ENCODE results near the gene PTPN1.
"Not testable (repeated sequence)": the region's sequence is repeated elsewhere in the genome, so short reads cannot be mapped to it uniquely, and the experiment has no call there.

The PTPN1 gene

DNA sequence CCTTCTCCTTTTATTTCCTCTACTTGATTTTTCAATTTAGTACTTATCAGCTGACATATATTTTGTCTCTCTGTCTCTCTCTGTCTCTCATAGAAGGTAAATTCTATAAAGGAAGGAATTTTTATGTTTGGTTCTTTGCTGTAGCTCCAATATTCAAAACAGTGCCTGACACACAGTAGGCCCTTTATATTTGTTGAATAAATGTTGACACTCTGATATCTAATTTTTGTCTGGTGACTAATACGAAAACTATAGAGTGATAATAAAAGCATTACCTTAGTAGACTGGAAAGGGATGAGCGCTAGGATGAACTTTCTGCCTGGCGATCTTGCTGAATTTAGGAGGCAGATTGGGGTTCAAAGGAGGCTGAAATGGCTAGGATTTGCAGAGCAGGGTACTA is 42.8 kb downstream of the PTPN1 start:
- DNase-seq (ENCODE audit: extremely low read depth in 1 of 2, low read depth in 1 of 2), result no peak

DNA sequence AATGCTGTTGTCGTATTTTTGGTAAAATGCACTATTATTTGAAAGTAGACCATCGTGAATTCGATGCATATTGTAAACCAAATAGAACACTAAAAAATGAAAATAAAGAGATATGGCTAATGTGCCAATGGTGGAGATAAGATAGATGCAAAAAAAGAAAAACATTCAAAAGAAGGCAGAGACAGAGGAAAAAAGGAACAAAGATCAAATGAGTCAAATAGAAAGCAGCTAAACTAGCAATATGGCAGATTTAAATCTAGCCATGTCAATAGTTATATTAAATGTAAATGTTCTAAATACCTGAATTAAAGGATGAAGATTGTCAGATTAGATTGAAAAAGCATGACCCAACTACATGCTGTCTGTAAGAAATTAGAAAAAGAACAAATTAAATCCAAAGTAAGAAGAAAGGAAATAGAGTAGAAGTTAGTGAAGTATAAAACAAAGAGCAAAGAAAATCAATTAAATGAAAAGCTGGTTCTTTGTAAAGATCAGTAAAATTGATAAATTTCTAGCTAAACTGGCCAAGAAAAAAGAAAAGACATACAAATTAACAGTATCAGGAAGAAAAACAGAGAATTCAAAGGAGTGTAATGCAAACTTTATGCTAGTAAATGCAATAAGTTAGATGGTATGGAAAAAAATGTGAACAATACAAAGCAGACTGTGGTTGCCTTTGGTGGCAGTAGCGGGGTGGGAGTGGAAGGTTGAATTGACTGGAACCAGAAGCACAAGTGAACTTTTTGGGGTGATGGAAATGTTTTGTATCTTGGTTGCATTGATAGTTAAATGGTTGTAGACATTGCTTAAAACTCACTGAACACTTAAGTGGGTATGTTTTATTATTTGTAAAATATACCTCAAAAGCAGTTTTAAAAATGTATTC is 44.8 kb downstream of the PTPN1 start:
- DNase-seq (ENCODE audit: extremely low read depth in 1 of 2, low read depth in 1 of 2), result no peak

DNA sequence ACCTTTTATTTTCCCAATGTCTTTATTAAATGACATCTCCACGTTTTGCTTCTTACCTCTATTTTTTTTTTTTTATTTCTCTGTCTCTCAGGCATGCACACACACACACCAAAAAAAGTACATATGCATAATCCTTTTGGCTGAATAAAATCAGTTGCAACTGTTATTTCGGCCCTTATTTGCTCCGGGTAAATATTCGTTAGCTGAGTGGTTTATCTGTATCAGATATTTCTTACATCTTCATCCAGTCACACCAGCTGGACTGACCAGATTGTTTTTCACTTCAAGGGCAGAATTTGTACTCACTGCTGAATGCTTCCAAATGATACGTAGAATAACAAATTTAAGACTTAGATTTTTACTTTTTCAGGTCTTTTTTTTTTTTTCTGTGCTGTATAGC is 45.5 kb downstream of the PTPN1 start:
- DNase-seq (ENCODE audit: extremely low read depth in 1 of 2, low read depth in 1 of 2), result no peak

- DNase-seq (ENCODE audit: extremely low read depth in 1 of 2, low read depth in 1 of 2), result no peak
These were observed 47.5 kb downstream of the PTPN1 start for GRCh38 chr20:50557549-50558134.

DNA sequence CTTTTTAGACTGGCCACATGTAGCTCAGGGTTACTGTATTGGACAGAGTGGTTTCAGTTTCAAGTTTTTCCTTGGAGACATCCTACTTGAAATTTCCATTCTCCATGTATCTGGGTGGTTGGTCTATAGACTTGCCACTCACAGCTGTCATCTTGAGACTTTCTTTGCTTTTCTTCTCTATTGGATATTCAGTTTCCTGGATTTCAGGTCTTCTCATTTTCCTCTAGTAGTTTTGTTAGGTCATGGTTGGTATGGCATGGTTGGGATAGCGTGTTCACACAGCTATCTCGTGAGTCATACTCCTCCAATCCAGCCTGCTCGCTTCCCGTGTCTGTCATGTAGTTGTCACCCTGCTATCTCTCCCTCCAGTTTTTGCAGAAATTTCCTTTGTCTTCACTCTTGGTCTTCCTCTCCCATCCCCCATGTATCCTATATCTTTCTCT is 48.3 kb downstream of the PTPN1 start:
- no peak for DNase-seq (ENCODE audit: extremely low read depth in 1 of 2, low read depth in 1 of 2)

- no peak for DNase-seq (ENCODE audit: extremely low read depth in 1 of 2, low read depth in 1 of 2)
These were observed 49.0 kb downstream of the PTPN1 start for GRCh38 chr20:50559149-50559548.

DNA sequence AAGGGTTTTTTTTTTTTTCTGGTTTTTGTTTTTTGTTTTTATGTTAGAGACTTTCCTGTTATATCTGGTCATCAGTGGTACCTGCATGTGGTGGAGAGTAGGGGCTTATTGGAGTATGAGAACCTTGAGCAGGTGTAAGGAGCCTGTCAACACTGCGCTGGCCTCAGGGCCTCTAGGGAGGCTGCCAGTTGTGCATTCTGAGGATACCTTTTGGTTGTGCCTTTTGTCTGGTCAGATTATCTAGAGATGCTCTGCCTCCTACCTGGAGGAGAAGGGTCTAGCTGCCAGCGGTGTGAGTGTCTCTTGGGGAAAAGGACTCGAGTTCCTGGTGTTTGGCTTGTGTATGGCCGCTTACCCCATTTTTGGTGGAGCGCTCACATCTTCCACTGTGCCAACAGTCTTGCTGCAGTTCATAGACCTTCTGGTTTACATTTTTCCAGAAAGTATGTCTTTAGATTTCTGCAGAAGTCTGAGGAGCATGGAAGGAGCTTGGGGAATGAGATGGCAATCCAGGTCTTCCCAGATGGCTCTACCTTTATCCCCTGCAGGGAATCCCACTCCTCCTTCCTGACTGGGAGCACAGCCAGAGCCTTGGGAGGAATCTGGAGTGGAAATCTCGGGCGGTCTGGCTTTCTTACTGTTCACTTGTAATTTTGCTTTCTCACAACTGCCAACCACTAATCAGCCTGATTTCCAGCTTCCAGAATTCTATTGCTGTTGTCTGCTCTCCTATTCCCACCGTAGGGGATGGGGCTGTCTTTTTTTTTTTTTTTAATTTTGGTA is 49.9 kb downstream of the PTPN1 start:
- DNase-seq (ENCODE audit: extremely low read depth in 1 of 2, low read depth in 1 of 2), result no peak

DNA sequence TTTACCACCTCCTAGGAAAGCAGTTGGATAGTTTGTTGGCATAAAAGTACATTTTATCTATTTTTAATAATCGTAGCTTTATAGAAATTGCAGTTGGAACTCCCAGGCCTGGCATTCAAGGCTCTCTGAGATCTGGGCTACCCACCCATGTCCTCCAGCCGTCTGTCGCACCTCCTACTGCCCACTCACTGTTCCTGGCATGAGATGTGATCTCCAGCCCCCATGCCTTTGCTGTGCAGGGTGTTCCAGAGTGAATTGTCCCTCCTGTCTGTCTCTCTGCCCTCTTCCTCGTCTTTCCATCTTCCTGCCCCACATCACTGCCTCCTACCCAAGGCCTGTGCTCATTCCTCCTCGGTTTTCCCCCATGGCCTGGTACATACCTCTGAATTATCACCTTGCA is 50.7 kb downstream of the PTPN1 start:
- DNase-seq (ENCODE audit: extremely low read depth in 1 of 2, low read depth in 1 of 2), result no peak

- peak; percentile 39 to 77 for DNase-seq (ENCODE audit: extremely low read depth in 1 of 2, low read depth in 1 of 2)
These were observed 51.3 kb downstream of the PTPN1 start for GRCh38 chr20:50561379-50562078.

DNA sequence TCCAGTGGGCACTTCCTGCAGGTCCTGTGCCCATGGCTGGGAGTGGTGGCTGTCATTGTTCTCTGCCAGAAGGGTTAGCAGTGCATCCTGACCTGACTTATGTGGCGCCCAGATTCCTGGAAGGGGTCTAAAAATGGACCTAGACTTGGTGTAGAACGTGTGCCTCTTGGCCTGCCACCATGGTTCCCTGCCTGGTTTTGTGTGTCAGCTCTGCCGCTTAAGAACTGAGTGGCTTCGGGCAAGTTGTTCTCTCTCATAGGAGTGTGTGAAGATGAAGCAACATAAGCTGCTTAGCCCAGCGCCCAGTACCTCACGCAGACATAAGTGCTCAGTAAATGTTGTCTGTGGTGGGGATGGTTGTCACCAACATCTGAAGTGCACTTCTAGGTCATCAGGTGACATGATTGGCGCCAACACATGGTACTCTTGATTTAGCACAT is 52.1 kb downstream of the PTPN1 start:
- DNase-seq (ENCODE audit: extremely low read depth in 1 of 2, low read depth in 1 of 2), result no peak

- no peak for DNase-seq (ENCODE audit: extremely low read depth in 1 of 2, low read depth in 1 of 2)
These were observed 53.2 kb downstream of the PTPN1 start for GRCh38 chr20:50563133-50563944.

GRCh38 chr20:50565383-50565782 is 55.2 kb downstream of the PTPN1 start:
- DNase-seq (ENCODE audit: extremely low read depth in 1 of 2, low read depth in 1 of 2), result no peak

- DNase-seq (ENCODE audit: extremely low read depth in 1 of 2, low read depth in 1 of 2), result no peak
These were observed 55.7 kb downstream of the PTPN1 start for GRCh38 chr20:50565871-50566270.

- peak in 1 of 2 donors; percentile 45 for DNase-seq (ENCODE audit: extremely low read depth in 1 of 2, low read depth in 1 of 2)
These were observed 57.8 kb downstream of the PTPN1 start for GRCh38 chr20:50567860-50568548.

DNA sequence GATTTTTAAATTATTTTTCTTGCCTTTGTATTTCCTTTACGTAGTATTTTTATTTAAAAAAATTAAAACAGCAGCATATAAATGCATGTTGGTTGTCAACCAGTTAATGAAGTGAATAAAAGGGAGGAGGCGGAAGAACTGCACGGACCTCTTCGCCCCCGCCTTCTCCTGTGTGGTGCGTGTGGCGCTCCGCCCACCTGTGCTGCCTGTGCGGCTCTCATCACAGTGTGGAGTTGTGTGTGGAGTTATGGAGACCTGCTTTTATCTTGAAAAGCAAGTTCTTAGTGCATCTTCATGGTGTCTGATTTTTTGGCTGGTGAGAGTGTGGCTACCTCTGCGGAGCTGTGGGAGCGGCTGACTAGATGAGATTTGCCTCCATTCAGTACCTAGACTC is 58.4 kb downstream of the PTPN1 start:
- no peak for DNase-seq (ENCODE audit: extremely low read depth in 1 of 2, low read depth in 1 of 2)

DNA sequence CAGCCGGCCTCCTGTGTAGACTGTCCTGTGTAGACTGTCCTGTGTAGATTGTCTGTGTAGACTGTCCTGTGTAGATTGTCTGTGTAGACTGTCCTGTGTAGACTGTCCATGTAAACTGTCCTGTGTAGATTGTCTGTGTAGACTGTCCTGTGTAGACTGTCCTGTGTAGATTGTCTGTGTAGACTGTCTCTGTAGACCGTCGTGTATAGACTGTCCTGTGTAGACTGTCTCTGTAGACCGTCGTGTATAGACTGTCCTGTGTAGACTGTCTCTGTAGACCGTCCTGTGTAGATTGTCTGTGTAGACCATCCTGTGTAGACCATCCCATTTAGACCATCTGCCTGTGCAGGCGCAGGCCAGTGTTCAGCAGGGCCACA is 59.3 kb downstream of the PTPN1 start:
- not testable (repeated sequence) for DNase-seq (ENCODE audit: extremely low read depth in 1 of 2, low read depth in 1 of 2)

GRCh38 chr20:50569864-50570836 is 60.0 kb downstream of the PTPN1 start:
- DNase-seq (ENCODE audit: extremely low read depth in 1 of 2, low read depth in 1 of 2), result no peak

GRCh38 chr20:50571466-50571865 is 61.3 kb downstream of the PTPN1 start:
- DNase-seq (ENCODE audit: extremely low read depth in 1 of 2, low read depth in 1 of 2), result no peak
